Activated naive CD8-positive, alpha-beta T cell treated with anti-CD3 and anti-CD28 coated beads, Interleukin-2, amount 10 ng/mL, durations not matched to agents 7 days and 5 days (primary cell): ENCODE data around the gene CAPZA3. TPM values are rescaled to one million over a fixed set of nuclear protein-coding genes. Genes with fewer than 3 reads are reported as not detected.

Experiments
- total RNA-seq, 2 experiments: library from RNA; stranded (reverse); gene quantifications; one replicate each; pipeline ENCODE4 v1.2.3, GENCODE V29; 2021

The CAPZA3 gene
- total RNA-seq, 2 experiments from 2014 or later, result not detected

Other genes with a start within 250 kb of the CAPZA3 start
- not detected for gene PLCZ1, start 107 bp upstream of the CAPZA3 start, total RNA-seq